Activated B cell treated with CpG ODN at 0.5 μM for 24 hours (primary cell): ENCODE data around the gene XKR7. TPM values are rescaled to one million over a fixed set of nuclear protein-coding genes. Genes with fewer than 3 reads are reported as not detected.

Experiments used
- ATAC-seq: fragments of 200-7000 bp; cut with Tn5 transposase; one replicate; pipeline ENCODE4 v1.10.0; 2021; ENCODE audit warnings: low read depth, mild to moderate bottlenecking, moderate library complexity
- CTCF ChIA-PET: fragments of 350-600 bp; sonication (Branson Sonifier 250); formaldehyde crosslinking; loops from one replicate; lab custom pipeline; 2021; ENCODE audit warnings: antibody characterized with exemption; lab: Charles Lee
- POLR2A ChIA-PET: fragments of 350-600 bp; sonication (Branson Sonifier 250); formaldehyde crosslinking; loops from one replicate; lab custom pipeline; 2021; ENCODE audit warnings: antibody characterized with exemption; lab: Charles Lee
- DNase-seq: peaks from one replicate; pipeline ENCODE4 v3.0.0; 2022
- H3K27ac Mint-ChIP-seq: one replicate; pipeline ENCODE4 v1.8.0; 2020; ENCODE audit warnings: mixed read lengths
- H3K27me3 Mint-ChIP-seq: one replicate; pipeline ENCODE4 v1.8.0; 2021; ENCODE audit warnings: mixed read lengths
- H3K36me3 Mint-ChIP-seq: one replicate; pipeline ENCODE4 v1.8.0; 2021; ENCODE audit warnings: low read depth, mixed read lengths
- H3K4me1 Mint-ChIP-seq: one replicate; pipeline ENCODE4 v1.8.0; 2021; ENCODE audit warnings: mixed read lengths
- H3K4me3 Mint-ChIP-seq: one replicate; pipeline ENCODE4 v1.8.0; 2020; ENCODE audit warnings: mild to moderate bottlenecking, mixed read lengths
- H3K9me3 Mint-ChIP-seq: one replicate; pipeline ENCODE4 v1.8.0; 2020; ENCODE audit warnings: mixed read lengths
- intact Hi-C: fragments of 100-400 bp; cut with micrococcal nuclease; formaldehyde crosslinking; loops from one replicate; pipeline ENCODE4 v1.15.1; 2024
- total RNA-seq: library from RNA; stranded (reverse); gene quantifications from 2 replicates; pipeline ENCODE4 v1.2.3, GENCODE V29; 2022
- TF ChIP-seq, protein P1 (sequence below): fragments of 200-600 bp; IDR thresholded peaks from one replicate; pipeline ENCODE4 v1.8.0; 2022; ENCODE audit warnings: antibody characterized with exemption, mild to moderate bottlenecking

Gene XKR7
- total RNA-seq, 1 donor from 2014 or later = 0.04 TPM

DNA sequence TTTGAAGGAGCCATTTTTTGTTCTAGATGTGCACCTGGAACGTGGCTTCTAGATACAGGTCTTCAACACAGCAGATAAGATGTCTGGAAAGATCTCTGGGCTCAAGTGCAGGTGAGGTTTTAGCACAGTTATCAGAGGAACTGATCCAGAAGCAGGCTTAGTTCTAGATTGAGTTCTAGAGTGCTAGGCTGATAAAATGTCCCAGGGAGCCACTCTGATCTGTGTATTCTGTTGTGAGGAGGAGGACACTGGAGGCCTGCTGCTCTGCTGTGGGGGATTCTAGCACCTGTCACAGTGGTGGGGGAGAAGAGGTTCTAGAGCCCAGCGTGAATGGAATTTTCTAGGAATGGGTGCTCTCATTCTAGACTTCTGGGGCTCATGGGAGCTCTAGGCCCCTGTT lies 30.3 kb downstream of the XKR7 start:
- H3K27ac Mint-ChIP-seq = no peak overlapping the region
- peaks cover 12% of the 10 kb centered on the region for H3K4me1 Mint-ChIP-seq
- ChIA-PET CTCF (no interaction called here), POLR2A (no interaction called here)
- H3K4me3 Mint-ChIP-seq = no peak overlapping the region
- TF ChIP-seq, protein P1, sequence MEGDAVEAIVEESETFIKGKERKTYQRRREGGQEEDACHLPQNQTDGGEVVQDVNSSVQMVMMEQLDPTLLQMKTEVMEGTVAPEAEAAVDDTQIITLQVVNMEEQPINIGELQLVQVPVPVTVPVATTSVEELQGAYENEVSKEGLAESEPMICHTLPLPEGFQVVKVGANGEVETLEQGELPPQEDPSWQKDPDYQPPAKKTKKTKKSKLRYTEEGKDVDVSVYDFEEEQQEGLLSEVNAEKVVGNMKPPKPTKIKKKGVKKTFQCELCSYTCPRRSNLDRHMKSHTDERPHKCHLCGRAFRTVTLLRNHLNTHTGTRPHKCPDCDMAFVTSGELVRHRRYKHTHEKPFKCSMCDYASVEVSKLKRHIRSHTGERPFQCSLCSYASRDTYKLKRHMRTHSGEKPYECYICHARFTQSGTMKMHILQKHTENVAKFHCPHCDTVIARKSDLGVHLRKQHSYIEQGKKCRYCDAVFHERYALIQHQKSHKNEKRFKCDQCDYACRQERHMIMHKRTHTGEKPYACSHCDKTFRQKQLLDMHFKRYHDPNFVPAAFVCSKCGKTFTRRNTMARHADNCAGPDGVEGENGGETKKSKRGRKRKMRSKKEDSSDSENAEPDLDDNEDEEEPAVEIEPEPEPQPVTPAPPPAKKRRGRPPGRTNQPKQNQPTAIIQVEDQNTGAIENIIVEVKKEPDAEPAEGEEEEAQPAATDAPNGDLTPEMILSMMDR = no peak
- H3K9me3 Mint-ChIP-seq = no peaks in the 10 kb centered on the region
- intact Hi-C loops = no loop called here
- ATAC-seq = no peak
- H3K27me3 Mint-ChIP-seq = peaks cover 30% of the 10 kb centered on the region
- DNase-seq = no peak
- H3K36me3 Mint-ChIP-seq = no peaks in the 10 kb centered on the region

DNA sequence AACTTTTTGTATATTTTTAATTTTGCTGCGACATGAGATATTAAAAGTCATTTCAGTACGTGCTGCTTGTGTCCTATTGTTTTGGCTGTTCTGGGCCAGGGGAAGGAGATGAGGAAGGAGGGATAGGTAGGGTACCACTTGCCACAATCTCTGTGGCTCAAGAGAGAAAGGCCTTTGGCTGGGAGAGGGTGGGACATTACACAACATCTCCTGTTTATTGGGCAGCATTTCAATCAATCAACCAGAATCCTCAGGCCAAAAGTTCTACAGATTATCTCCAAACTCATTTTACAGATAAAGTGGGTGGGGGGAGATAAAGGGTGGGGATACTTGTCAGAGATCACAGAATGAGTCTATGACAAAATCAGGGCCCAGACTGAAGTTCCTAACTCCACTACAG lies 35.4 kb downstream of the XKR7 start:
- POLR2A ChIA-PET = no interaction called here
- Mint-ChIP-seq H3K4me1 (no peaks in the 10 kb centered on the region), H3K9me3 (no peaks in the 10 kb centered on the region), H3K4me3 (no peak overlapping the region), H3K27me3 (peaks cover 13% of the 10 kb centered on the region), H3K27ac (no peak overlapping the region), H3K36me3 (no peaks in the 10 kb centered on the region)
- TF ChIP-seq, protein P1 = no peak
- CTCF ChIA-PET = no interaction called here
- DNase-seq (no peak), ATAC-seq (no peak)
- intact Hi-C loops = no loop called here

DNA sequence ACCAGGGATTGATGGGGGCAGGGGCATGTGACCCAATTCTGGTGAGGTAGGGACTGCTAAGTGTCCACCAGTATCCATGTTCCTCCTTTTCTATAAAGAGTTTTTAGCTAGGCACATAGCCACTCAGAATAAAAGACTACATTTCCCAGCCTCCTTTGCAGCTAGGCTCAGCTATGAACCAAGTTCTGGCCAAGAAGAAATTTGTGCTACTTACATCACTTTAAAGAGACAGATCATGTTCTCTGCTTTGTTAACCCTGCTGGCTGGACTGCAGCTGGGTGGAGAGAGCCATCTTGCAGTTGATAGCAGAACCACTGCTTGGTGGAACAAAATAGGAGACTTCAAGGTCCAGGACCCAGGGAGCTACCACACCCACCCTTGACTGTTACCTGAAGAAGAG lies 37.0 kb downstream of the XKR7 start:
- peak; percentile 25 for ATAC-seq
- intact Hi-C loops = no loop called here

GRCh38 chr20:32006053-32006452 lies 38.1 kb downstream of the XKR7 start:
- H3K27ac Mint-ChIP-seq = no peak overlapping the region
- CTCF ChIA-PET = no interaction called here
- DNase-seq = no peak

More for the DNA sequence above, 37.0 kb downstream of the XKR7 start:
- peaks cover 19% of the 10 kb centered on the region for H3K27me3 Mint-ChIP-seq
- ChIA-PET POLR2A (no interaction called here), CTCF (no interaction called here)
- H3K27ac Mint-ChIP-seq = no peak overlapping the region
- TF ChIP-seq, protein P1 = no peak
- H3K36me3 Mint-ChIP-seq = no peaks in the 10 kb centered on the region
- no peaks in the 10 kb centered on the region for H3K4me1 Mint-ChIP-seq
- no peaks in the 10 kb centered on the region for H3K9me3 Mint-ChIP-seq
- H3K4me3 Mint-ChIP-seq = no peak overlapping the region
- DNase-seq = no peak

GRCh38 chr20:32006841-32007786 lies 39.2 kb downstream of the XKR7 start:
- Mint-ChIP-seq H3K36me3 (no peaks in the 10 kb centered on the region), H3K27ac (no peak overlapping the region), H3K4me3 (no peak overlapping the region), H3K27me3 (peaks cover 26% of the 10 kb centered on the region), H3K4me1 (no peaks in the 10 kb centered on the region), H3K9me3 (no peaks in the 10 kb centered on the region)
- ChIA-PET CTCF (interaction anchor here (1.1 kb wide), 1 partner anchor 24 kb away, joined by 3 read pairs; no protein-coding TSS in a partner anchor), POLR2A (no interaction called here)
- DNase-seq (no peak), ATAC-seq (no peak)
- intact Hi-C loops = no loop called here
- TF ChIP-seq, protein P1 = no peak

More at GRCh38 chr20:32006053-32006452, 38.1 kb downstream of the XKR7 start:
- TF ChIP-seq, protein P1 = no peak
- no peaks in the 10 kb centered on the region for H3K36me3 Mint-ChIP-seq
- no peak overlapping the region for H3K4me3 Mint-ChIP-seq
- POLR2A ChIA-PET = interaction anchor here (0.6 kb wide), 1 partner anchor 77 kb away, joined by 6 read pairs; no protein-coding TSS in a partner anchor
- intact Hi-C loops = no loop called here
- ATAC-seq = no peak
- H3K27me3 Mint-ChIP-seq = peaks cover 22% of the 10 kb centered on the region
- H3K9me3 Mint-ChIP-seq = no peaks in the 10 kb centered on the region
- H3K4me1 Mint-ChIP-seq = no peaks in the 10 kb centered on the region
